ENCODE data around the gene MMP17. TPM values are rescaled to one million over a fixed set of nuclear protein-coding genes. Genes with fewer than 3 reads are reported as not detected.

Gene MMP17
- total RNA-seq, 1 donor = 8.6 TPM

DNA sequence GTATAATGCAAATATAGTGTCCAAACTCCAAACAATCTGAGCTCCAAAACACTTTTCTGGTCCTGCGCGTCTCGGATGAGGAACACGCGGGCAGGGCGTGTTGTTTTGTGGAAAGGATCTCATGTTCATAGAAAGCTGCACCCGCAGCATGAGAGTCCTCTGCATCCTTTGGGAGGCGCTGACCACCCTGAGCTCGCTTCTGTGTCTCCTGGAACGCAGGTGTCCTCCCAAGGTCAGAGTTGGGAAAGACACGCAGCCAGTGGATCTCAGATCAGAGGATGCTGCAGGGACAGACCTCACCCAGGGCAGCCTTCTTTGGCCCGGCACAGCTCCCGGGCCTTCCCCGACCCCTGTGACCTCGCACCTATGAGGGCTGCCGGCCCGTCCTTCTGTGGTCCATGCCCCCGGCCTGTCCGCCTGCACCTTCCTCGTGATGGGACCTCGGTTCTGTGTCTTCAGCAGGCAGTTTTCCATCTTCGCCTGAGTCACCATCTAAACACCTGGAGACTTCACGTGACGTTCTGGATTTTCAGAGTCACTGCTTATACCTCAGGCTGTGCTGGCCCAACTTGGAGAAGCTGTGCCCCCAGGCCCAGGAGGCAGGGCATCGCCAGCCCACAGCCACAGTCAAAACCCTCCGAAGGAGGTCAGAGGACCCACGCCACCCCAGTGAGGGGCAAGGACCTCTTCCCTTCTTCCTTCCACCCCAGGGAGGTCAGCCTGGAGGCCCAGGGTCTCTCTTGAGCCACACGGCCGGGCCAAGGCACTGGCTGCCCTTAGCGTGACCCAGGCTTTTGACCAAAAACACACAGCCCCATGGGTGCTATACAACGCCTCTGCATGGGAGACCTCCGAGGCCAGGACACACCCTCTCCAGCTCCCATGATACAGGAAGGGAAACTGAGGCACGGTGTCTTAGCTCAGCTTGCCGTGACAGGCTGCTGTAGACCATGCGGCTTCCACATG, 25.9 kb downstream of the MMP17 start:
- DNase-seq (ENCODE audit: low read depth) = no peak
- TF ChIP-seq, protein P1, sequence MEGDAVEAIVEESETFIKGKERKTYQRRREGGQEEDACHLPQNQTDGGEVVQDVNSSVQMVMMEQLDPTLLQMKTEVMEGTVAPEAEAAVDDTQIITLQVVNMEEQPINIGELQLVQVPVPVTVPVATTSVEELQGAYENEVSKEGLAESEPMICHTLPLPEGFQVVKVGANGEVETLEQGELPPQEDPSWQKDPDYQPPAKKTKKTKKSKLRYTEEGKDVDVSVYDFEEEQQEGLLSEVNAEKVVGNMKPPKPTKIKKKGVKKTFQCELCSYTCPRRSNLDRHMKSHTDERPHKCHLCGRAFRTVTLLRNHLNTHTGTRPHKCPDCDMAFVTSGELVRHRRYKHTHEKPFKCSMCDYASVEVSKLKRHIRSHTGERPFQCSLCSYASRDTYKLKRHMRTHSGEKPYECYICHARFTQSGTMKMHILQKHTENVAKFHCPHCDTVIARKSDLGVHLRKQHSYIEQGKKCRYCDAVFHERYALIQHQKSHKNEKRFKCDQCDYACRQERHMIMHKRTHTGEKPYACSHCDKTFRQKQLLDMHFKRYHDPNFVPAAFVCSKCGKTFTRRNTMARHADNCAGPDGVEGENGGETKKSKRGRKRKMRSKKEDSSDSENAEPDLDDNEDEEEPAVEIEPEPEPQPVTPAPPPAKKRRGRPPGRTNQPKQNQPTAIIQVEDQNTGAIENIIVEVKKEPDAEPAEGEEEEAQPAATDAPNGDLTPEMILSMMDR (IDR thresholded peaks at IDR 0.05; ENCODE audit: insufficient read depth, low read depth, low read length) = no peak
- H3K4me3 ChIP-seq (ENCODE audit: low read depth, low read length) = no peak overlapping the region

DNA sequence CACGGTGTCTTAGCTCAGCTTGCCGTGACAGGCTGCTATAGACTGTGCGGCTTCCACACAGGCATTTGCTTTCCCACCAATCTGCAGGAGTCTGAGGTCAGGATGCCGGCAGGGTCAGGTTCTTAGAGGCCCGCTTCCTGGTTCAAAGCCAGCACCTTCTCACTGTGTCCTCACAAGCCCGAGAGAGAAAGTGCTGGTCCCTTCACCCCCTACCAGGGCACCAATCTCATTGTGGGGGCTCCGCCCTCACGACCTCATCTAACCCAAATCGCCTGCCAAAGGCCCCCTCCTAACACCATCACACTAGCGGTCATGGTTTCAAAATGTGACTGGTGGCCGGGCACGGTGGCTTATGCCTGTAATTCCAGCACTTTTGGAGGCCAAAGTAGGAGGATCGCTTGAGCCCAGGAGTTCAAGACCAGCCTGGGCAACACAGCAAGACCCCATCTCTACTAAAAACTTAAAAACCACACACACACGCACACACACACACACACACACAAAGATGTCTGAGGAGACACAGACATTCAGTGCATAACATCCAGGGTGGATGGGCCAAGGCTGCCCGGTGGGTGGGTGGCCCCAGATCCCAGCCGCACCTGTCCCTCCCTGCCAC, 26.8 kb downstream of the MMP17 start:
- H3K4me3 ChIP-seq (ENCODE audit: low read depth, low read length) = no peak overlapping the region
- TF ChIP-seq, protein P1 (IDR thresholded peaks at IDR 0.05; ENCODE audit: insufficient read depth, low read depth, low read length) = no peak
- no peak for DNase-seq (ENCODE audit: low read depth)

DNA sequence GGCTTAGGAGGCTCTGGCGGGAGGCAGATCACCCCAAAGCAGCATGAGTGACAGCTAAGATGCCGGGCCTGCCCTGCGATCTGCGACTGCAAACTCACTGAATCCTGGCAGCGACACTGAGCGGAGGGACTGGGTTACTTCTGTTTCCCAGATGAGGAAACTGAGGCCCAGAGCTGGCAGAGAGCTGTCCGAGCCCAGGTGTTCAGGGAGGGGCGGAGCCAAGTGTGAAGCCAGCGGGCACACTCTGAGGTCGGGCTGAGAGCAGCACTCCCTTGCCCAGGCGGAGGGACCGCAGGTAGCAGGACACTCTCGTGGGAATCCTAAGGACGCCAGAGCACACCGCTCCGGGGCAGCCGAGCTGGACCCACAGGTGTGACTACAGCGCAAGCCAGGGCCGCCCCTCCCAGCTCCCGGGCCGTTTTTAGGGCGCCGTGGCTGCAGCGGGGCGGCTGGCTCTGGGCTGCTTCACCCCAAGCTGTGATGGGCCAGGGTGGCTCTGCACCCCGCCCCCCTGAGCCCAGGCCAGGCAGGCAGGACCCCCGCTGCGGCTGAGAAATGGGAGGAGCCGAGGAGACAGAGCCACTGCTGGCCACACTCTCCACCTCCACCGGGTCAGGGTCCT, 27.4 kb downstream of the MMP17 start:
- TF ChIP-seq, protein P1 (IDR thresholded peaks at IDR 0.05; ENCODE audit: insufficient read depth, low read depth, low read length) = no peak
- DNase-seq (ENCODE audit: low read depth) = no peak
- no peak overlapping the region for H3K4me3 ChIP-seq (ENCODE audit: low read depth, low read length)

DNA sequence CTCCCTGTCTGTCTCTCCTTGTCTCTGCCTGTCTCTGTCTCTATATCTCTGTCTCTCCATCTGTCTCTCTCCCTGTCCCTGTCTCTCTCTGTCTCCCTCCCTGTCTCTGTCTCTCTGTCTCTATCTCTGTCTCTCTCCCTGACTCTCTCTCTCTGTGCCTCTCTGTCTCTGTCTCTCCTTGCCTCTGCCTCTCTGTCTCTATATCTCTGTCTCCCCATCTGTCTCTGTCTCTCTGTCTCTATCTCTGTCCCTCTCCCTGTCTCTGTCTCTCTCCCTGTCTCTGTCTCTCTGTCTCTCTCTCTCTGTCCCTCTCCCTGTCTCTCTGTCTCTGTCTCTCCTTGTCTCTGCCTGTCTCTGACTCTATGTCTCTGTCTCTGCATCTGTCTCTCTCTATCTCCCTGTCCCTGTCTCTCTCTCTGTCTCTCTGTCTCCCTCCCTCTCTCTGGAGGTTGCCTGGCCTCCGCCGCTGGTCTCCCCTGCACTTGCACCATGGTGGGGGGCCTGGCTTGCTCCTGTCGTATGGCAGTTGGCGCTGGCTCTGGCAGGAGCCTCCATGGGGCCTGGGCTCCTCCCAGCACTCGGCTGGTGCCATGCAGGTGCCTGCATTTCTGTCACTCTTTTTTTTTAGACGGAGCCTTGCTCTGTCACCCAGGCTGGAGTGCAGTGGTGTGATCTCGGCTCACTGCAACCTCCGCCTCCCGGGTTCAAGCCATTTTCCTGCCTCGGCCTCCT, 28.3 kb downstream of the MMP17 start:
- TF ChIP-seq, protein P1 (IDR thresholded peaks at IDR 0.05; ENCODE audit: insufficient read depth, low read depth, low read length) = no peak
- H3K4me3 ChIP-seq (ENCODE audit: low read depth, low read length) = no peak overlapping the region
- DNase-seq (ENCODE audit: low read depth) = no peak

DNA sequence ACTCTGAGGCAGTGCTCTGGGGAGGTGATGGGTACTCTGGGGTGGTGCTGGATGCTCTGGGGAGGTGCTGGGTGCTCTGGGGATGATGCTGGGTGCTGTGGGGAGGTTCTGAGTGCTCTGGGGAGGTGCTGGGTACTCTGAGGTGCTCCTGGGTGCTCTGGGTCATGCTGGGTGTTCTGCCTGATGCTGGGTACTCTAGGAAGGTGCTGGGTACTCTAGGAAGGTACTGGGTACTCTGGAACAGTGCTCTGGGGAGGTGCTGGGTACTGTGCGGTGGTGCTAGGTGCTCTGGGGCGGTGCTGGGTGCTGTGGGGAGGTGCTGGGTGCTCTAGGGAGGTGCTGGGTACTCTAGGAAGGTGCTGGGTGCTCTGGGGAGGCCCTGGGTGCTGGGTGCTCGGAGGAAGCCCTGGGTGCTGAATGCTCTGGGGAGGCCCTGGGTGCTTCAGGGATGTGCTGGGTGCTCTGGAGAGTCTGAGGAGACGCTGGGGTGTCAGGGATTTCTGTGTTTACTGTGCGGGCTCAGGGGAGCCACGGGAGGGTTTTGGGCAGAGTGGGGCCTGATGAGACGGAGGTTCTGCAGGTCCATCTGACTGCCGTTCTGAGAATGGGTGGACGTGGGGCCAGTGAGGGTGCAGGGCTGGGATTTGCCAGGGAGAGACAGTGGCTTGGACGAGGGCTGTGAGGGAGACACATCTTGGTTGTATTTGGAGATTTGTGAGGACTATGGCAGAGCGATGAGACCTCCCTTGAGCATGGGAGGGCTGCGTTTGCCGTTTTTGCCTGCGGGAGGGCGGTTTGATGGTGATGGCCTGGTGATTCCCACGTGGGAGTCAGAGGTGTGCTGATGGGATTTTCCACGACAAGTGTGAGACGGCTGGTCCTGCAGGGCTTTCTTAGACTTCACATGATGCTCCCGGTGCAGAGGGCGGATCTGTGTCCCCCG, 30.0 kb downstream of the MMP17 start:
- no peak overlapping the region for H3K4me3 ChIP-seq (ENCODE audit: low read depth, low read length)
- TF ChIP-seq, protein P1 (IDR thresholded peaks at IDR 0.05; ENCODE audit: insufficient read depth, low read depth, low read length) = no peak
- no peak for DNase-seq (ENCODE audit: low read depth)
